Measurements from ENCODE around the gene TNIP1.

- TF ChIP-seq POLR2A (IDR thresholded peaks at IDR 0.05) (no peak), CTCF (IDR thresholded peaks at IDR 0.05) (no peak)
These were observed 56.2 kb downstream of the TNIP1 start for GRCh38 chr5:151024440-151025249.

Measured in thyroid gland (tissue), 4 donors.